WTC11 (cell line): ENCODE results near the gene RNF113A. TPM values are rescaled to one million over a fixed set of nuclear protein-coding genes. Genes with fewer than 3 reads are reported as not detected.
A peak's percentile ranks its signal among the peaks of the same experiment; 100 is the strongest.

Experiments
- ATAC-seq: fragments of 200-7000 bp; cut with Tn5 transposase; 2 replicates; pipeline ENCODE4 v1.10.0; 2021; ENCODE audit warnings: mild to moderate bottlenecking, moderate library complexity
- CTCF ChIA-PET: fragments of 300-600 bp; sonication (Branson Sonifier 250); formaldehyde crosslinking; loops from one replicate; lab custom pipeline; 2021; ENCODE audit warnings: antibody characterized with exemption; lab: Charles Lee
- POLR2A ChIA-PET: fragments of 350-600 bp; sonication (Branson Sonifier 250); formaldehyde crosslinking; loops from one replicate; lab custom pipeline; 2021; ENCODE audit warnings: antibody characterized with exemption; lab: Charles Lee
- DNase-seq: peaks from one replicate; pipeline ENCODE4 v3.0.0; 2021; ENCODE audit warnings: low spot score
- H3K27ac Mint-ChIP-seq: 2 replicates; pipeline ENCODE4 v1.8.0; 2021; ENCODE audit warnings: mixed read lengths
- H3K27me3 Mint-ChIP-seq: 2 replicates; pipeline ENCODE4 v1.8.0; 2021; ENCODE audit warnings: low read depth, mild to moderate bottlenecking, moderate library complexity, mixed read lengths
- H3K36me3 Mint-ChIP-seq: 2 replicates; pipeline ENCODE4 v1.8.0; 2021; ENCODE audit warnings: mixed read lengths
- H3K4me1 Mint-ChIP-seq: 2 replicates; pipeline ENCODE4 v1.8.0; 2022; ENCODE audit warnings: mixed read lengths
- H3K4me3 Mint-ChIP-seq: 2 replicates; pipeline ENCODE4 v1.8.0; 2021; ENCODE audit warnings: mild to moderate bottlenecking, moderate library complexity, mixed read lengths
- H3K9me3 Mint-ChIP-seq: 2 replicates; pipeline ENCODE4 v1.8.0; 2021; ENCODE audit warnings: mixed read lengths
- ATF6 ChIP-seq: sonication (generic); formaldehyde crosslinking; IDR thresholded peaks from 2 replicates; pipeline ENCODE4 v1.8.1; 2023; ENCODE audit warnings: mild to moderate bottlenecking, missing genetic modification reagents
- CBFB ChIP-seq: sonication (generic); formaldehyde crosslinking; IDR thresholded peaks from 2 replicates; pipeline ENCODE4 v1.8.1; 2022; ENCODE audit warnings: mild to moderate bottlenecking, low read depth, missing genetic modification reagents
- CREB1 ChIP-seq: sonication (generic); formaldehyde crosslinking; IDR thresholded peaks from 2 replicates; pipeline ENCODE4 v1.8.0; 2023; ENCODE audit warnings: mild to moderate bottlenecking, missing genetic modification reagents
- E2F1 ChIP-seq: sonication (generic); formaldehyde crosslinking; IDR thresholded peaks from 2 replicates; pipeline ENCODE4 v1.8.0; 2022; ENCODE audit warnings: mild to moderate bottlenecking, missing genetic modification reagents
- ELF4 ChIP-seq: sonication (generic); formaldehyde crosslinking; IDR thresholded peaks from 2 replicates; pipeline ENCODE4 v1.8.1; 2022; ENCODE audit warnings: low read depth, mild to moderate bottlenecking, moderate library complexity, missing genetic modification reagents
- GABPB1 ChIP-seq: sonication (generic); formaldehyde crosslinking; IDR thresholded peaks from 2 replicates; pipeline ENCODE4 v1.8.1; 2023; ENCODE audit warnings: mild to moderate bottlenecking, missing genetic modification reagents
- IRF2 ChIP-seq: sonication (generic); formaldehyde crosslinking; IDR thresholded peaks from 2 replicates; pipeline ENCODE4 v1.8.0; 2022; ENCODE audit warnings: low read depth, missing genetic modification reagents, borderline replicate concordance
- JAZF1 ChIP-seq: fragments of 250-450 bp; sonication (Bioruptor Pico); IDR thresholded peaks from 2 replicates; pipeline ENCODE4 v1.9.0; 2021; ENCODE audit warnings: moderate library complexity, mild to moderate bottlenecking, inconsistent platforms
- MXD4 ChIP-seq: fragments of 250-450 bp; sonication (Bioruptor Pico); IDR thresholded peaks from 2 replicates; pipeline ENCODE4 v1.8.0; 2021; ENCODE audit warnings: mild to moderate bottlenecking, moderate library complexity, borderline replicate concordance
- NFYB ChIP-seq: sonication (generic); formaldehyde crosslinking; conservative IDR thresholded peaks from 2 replicates; pipeline ENCODE4 v1.8.0; 2022; ENCODE audit warnings: low read depth, missing genetic modification reagents
- NR1H2 ChIP-seq: sonication (generic); formaldehyde crosslinking; IDR thresholded peaks from 2 replicates; pipeline ENCODE4 v1.9.0; 2021; ENCODE audit warnings: mild to moderate bottlenecking, moderate library complexity, missing genetic modification reagents
- OVOL2 ChIP-seq: fragments of 250-450 bp; sonication (Bioruptor Pico); IDR thresholded peaks from 2 replicates; pipeline ENCODE4 v1.9.0; 2021; ENCODE audit warnings: mild to moderate bottlenecking, borderline replicate concordance
- SOX15 ChIP-seq: fragments of 250-450 bp; sonication (Bioruptor Pico); IDR thresholded peaks from 2 replicates; pipeline ENCODE4 v1.9.0; 2021; ENCODE audit warnings: mild to moderate bottlenecking
- TCF7 ChIP-seq: sonication (generic); formaldehyde crosslinking; IDR thresholded peaks from 2 replicates; pipeline ENCODE4 v1.8.0; 2022; ENCODE audit warnings: mild to moderate bottlenecking, low read depth, missing genetic modification reagents, moderate library complexity
- TEAD1 ChIP-seq: sonication (generic); formaldehyde crosslinking; IDR thresholded peaks from 2 replicates; pipeline ENCODE4 v1.8.0; 2022; ENCODE audit warnings: mild to moderate bottlenecking, missing genetic modification reagents
- TEAD4 ChIP-seq: sonication (generic); formaldehyde crosslinking; IDR thresholded peaks from 2 replicates; pipeline ENCODE4 v1.8.0; 2022; ENCODE audit warnings: mild to moderate bottlenecking, missing genetic modification reagents
- ZNF317 ChIP-seq: sonication (generic); formaldehyde crosslinking; IDR thresholded peaks from 2 replicates; pipeline ENCODE4 v1.8.1; 2023; ENCODE audit warnings: low read depth, mild to moderate bottlenecking, moderate library complexity, missing genetic modification reagents, borderline replicate concordance
- ZNF416 ChIP-seq: fragments of 250-450 bp; sonication (Bioruptor Pico); IDR thresholded peaks from 2 replicates; pipeline ENCODE4 v1.9.0; 2021; ENCODE audit warnings: mild to moderate bottlenecking, inconsistent platforms
- ZNF671 ChIP-seq: fragments of 250-450 bp; sonication (Bioruptor Pico); IDR thresholded peaks from 2 replicates; pipeline ENCODE4 v1.8.0; 2021; ENCODE audit warnings: mild to moderate bottlenecking
- total RNA-seq: library from RNA; stranded (reverse); gene quantifications from 3 replicates; pipeline ENCODE4 v1.2.3, GENCODE V29; 2021
- TF ChIP-seq, protein P1 (sequence below): fragments of 250-450 bp; sonication (Bioruptor Pico); conservative IDR thresholded peaks from 2 replicates; pipeline ENCODE4 v1.9.0; 2021; ENCODE audit warnings: mild to moderate bottlenecking
- TF ChIP-seq, protein P2 (sequence below): sonication (generic); formaldehyde crosslinking; IDR thresholded peaks from 2 replicates; pipeline ENCODE4 v1.8.1; 2022; ENCODE audit warnings: low read depth, missing genetic modification reagents, borderline replicate concordance
- TF ChIP-seq, protein P3 (sequence below): sonication (generic); formaldehyde crosslinking; IDR thresholded peaks from 2 replicates; pipeline ENCODE4 v1.8.1; 2022; ENCODE audit warnings: mild to moderate bottlenecking, moderate library complexity, missing genetic modification reagents
- TF ChIP-seq, protein P4 (sequence below): fragments of 250-450 bp; sonication (Bioruptor Pico); IDR thresholded peaks from 2 replicates; pipeline ENCODE4 v1.9.0; 2021; ENCODE audit warnings: moderate library complexity, mild to moderate bottlenecking, inconsistent platforms, borderline replicate concordance
- TF ChIP-seq, protein P5 (sequence below): fragments of 200-600 bp; IDR thresholded peaks from 2 replicates; pipeline ENCODE4 v1.8.0; 2022; ENCODE audit warnings: antibody characterized with exemption

RNF113A gene
- total RNA-seq, 1 experiment from 2014 or later = 16.9 TPM

DNA sequence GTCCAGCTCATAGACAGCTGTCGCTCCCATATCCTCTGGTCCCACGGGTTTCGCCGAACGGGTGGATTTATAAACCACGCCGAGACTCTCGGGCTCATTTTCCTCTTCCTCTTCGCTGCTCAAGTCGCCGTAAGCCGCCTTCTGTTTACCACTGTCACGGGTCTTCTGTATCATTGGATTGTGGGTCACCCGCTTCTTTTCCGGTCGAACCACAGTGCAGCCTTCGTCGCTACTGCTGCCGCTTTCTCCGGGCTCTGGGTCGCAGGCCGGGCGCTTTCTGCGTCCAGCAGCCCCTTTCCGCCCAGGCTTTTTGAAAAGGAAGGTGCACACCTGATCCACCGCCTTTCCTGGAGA, 311 bp downstream of the RNF113A start:
- peak overlapping the region; percentile 90 for H3K4me3 Mint-ChIP-seq

GRCh38 chrX:119870626-119871131, 854 bp downstream of the RNF113A start:
- ATAC-seq = no peak
- Mint-ChIP-seq H3K9me3 (no peaks in the 10 kb centered on the region), H3K27me3 (no peaks in the 10 kb centered on the region), H3K4me3 (peak overlapping the region; percentile 90), H3K4me1 (peaks cover 10% of the 10 kb centered on the region; the same call in 1 of the 2 replicates), H3K36me3 (0 out of 2 replicates have a peak, but pooled peaks cover under 1% of the 10 kb centered on the region), H3K27ac (peak overlapping the region; percentile 97)
- TF ChIP-seq GABPB1 (CRISPR knock-in tag) (no peak), E2F1 (CRISPR knock-in tag) (no peak), ZNF671 (CRISPR knock-in tag) (no peak), ELF4 (CRISPR knock-in tag) (no peak), TEAD1 (CRISPR knock-in tag) (no peak), ATF6 (CRISPR knock-in tag) (no peak)
- POLR2A ChIA-PET = interaction anchor here (1.6 to 2.4 kb wide), 2 partner anchors 18 to 79 kb away, joined by 9 to 12 read pairs; partner anchors contain the start of genes RPL39 and UPF3B
- no peak for DNase-seq
- CTCF ChIA-PET = interaction anchor here (1.1 to 1.4 kb wide), 2 partner anchors 17 kb away, joined by 4 to 7 read pairs; partner anchors contain the start of gene UPF3B

More for the DNA sequence above, 311 bp downstream of the RNF113A start:
- Mint-ChIP-seq H3K27me3 (no peaks in the 10 kb centered on the region), H3K9me3 (no peaks in the 10 kb centered on the region), H3K36me3 (peaks cover 6% of the 10 kb centered on the region; the same call in 1 of the 2 replicates), H3K27ac (peak overlapping the region; percentile 97), H3K4me1 (peaks cover 10% of the 10 kb centered on the region; the same call in 1 of the 2 replicates)
- CTCF ChIA-PET = interaction anchor here (1.4 kb wide), 1 partner anchor 17 kb away, joined by 7 read pairs; no protein-coding TSS in a partner anchor
- TF ChIP-seq SOX15 (CRISPR knock-in tag) (no peak), OVOL2 (CRISPR knock-in tag) (no peak), CBFB (CRISPR knock-in tag) (no peak), TCF7 (CRISPR knock-in tag) (no peak), JAZF1 (CRISPR knock-in tag) (no peak), ZNF317 (CRISPR knock-in tag) (no peak), MXD4 (CRISPR knock-in tag) (no peak), IRF2 (CRISPR knock-in tag) (no peak), NFYB (CRISPR knock-in tag) (no peak), ZNF416 (CRISPR knock-in tag) (no peak), TEAD4 (no peak), GABPB1 (CRISPR knock-in tag) (no peak), NR1H2 (CRISPR knock-in tag) (no peak), CREB1 (CRISPR knock-in tag) (no peak)
- TF ChIP-seq, protein P1, sequence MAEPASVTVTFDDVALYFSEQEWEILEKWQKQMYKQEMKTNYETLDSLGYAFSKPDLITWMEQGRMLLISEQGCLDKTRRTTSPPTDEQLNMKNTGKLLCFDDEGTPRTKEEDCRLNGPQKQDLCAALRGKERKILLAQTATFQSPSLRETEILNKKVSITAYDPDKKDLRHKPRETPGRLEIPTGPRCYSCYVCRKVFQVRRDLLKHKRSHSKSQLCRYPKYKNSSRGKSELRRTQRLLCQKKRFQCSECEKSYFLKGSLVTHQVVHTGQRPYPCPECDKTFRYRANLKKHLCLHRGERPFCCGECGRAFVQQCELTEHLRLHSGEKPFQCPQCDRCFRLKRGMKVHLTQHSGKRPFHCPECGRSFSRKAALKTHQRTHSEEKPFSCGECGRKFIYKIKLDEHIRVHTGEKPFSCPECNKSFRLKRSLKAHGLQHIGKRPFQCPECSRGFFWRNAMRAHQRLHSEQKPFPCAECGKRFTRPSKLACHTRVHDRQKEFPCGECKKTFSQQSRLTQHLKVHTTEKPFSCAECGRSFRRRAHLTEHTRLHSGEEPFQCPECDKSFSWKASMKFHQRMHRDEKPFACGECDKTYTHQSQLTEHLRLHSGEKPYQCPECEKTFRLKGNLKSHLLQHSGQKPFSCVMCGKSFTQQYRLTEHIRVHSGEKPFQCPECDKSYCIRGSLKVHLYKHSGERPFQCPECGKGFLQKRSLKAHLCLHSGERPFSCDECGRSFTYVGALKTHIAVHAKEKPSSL (CRISPR knock-in tag) = no peak
- TF ChIP-seq, protein P2, sequence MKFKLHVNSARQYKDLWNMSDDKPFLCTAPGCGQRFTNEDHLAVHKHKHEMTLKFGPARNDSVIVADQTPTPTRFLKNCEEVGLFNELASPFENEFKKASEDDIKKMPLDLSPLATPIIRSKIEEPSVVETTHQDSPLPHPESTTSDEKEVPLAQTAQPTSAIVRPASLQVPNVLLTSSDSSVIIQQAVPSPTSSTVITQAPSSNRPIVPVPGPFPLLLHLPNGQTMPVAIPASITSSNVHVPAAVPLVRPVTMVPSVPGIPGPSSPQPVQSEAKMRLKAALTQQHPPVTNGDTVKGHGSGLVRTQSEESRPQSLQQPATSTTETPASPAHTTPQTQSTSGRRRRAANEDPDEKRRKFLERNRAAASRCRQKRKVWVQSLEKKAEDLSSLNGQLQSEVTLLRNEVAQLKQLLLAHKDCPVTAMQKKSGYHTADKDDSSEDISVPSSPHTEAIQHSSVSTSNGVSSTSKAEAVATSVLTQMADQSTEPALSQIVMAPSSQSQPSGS (CRISPR knock-in tag) = no peak
- TF ChIP-seq, protein P3, sequence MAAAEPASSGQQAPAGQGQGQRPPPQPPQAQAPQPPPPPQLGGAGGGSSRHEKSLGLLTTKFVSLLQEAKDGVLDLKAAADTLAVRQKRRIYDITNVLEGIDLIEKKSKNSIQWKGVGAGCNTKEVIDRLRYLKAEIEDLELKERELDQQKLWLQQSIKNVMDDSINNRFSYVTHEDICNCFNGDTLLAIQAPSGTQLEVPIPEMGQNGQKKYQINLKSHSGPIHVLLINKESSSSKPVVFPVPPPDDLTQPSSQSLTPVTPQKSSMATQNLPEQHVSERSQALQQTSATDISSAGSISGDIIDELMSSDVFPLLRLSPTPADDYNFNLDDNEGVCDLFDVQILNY (CRISPR knock-in tag) = no peak
- TF ChIP-seq, protein P4, sequence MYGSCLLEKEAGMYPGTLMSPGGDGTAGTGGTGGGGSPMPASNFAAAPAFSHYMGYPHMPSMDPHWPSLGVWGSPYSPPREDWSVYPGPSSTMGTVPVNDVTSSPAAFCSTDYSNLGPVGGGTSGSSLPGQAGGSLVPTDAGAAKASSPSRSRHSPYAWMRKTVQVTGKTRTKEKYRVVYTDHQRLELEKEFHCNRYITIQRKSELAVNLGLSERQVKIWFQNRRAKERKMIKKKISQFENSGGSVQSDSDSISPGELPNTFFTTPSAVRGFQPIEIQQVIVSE (CRISPR knock-in tag) = no peak
- TF ChIP-seq, protein P5, sequence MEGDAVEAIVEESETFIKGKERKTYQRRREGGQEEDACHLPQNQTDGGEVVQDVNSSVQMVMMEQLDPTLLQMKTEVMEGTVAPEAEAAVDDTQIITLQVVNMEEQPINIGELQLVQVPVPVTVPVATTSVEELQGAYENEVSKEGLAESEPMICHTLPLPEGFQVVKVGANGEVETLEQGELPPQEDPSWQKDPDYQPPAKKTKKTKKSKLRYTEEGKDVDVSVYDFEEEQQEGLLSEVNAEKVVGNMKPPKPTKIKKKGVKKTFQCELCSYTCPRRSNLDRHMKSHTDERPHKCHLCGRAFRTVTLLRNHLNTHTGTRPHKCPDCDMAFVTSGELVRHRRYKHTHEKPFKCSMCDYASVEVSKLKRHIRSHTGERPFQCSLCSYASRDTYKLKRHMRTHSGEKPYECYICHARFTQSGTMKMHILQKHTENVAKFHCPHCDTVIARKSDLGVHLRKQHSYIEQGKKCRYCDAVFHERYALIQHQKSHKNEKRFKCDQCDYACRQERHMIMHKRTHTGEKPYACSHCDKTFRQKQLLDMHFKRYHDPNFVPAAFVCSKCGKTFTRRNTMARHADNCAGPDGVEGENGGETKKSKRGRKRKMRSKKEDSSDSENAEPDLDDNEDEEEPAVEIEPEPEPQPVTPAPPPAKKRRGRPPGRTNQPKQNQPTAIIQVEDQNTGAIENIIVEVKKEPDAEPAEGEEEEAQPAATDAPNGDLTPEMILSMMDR = no peak
- POLR2A ChIA-PET = interaction anchor here (1.6 to 2.4 kb wide), 2 partner anchors 19 to 80 kb away, joined by 9 to 12 read pairs; partner anchors contain the start of genes RPL39 and UPF3B
- ATAC-seq (peak; percentile 36), DNase-seq (no peak)
